ENCODE measurements around the gene TIMD4.

TIMD4 gene

DNA sequence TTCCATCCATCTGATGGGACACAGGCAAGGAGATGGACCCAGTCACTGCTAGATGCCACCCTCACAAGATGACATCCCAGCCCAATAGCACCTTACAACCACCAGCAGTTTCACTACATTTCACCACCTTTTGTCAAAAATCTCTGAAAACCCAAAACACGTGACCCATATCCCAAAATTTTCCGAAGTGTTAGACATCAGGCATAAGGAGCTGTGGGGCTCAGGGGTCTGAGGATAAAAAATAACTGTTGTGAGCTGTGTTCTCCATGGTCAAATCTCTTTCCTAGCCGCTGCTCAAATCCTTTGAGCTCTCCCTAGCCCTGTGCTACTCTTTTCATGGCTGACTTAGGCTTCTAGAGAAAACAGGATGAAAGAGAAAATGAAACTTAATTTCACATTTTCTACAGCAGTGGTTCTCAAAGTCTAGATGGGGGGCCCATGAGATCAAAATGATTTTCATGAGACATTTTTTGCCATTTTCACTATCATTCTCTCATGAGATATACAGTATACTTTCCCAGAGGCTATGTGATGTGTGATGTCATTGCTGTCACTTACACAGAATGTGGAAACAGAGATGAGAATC lies 40.7 kb downstream of the TIMD4 start:
- DNase-seq (ENCODE audit: insufficient read length, low spot score), result no peak
- no peak for FAIRE-seq

DNA sequence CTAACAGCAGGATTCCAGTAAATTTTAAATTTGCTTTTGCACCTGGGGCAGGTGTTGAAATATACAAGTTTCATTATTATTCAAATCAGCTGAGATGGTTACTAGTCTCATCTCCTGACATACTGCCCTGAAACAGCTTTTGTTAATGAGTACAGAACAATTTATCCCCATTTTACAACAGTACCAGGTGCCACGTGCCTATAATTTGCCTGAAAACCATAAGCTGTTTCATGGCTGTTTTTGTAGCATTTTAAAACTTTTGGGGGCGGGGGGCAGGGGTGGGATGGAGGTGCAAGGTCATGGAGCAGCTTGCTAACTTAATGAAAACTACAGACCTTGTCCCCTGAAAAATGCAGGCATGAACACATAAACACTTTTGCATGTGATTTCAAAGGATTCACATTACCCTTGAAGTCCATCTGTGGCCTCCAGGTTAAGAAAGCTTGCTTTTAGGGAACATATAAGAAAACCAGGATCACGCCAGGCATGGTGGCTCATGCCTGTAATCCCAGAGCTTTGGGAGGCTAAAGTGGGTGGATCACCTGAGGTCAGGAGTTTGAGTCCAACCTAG lies 42.1 kb downstream of the TIMD4 start:
- FAIRE-seq (no peak), DNase-seq (ENCODE audit: insufficient read length, low spot score) (no peak)

DNA sequence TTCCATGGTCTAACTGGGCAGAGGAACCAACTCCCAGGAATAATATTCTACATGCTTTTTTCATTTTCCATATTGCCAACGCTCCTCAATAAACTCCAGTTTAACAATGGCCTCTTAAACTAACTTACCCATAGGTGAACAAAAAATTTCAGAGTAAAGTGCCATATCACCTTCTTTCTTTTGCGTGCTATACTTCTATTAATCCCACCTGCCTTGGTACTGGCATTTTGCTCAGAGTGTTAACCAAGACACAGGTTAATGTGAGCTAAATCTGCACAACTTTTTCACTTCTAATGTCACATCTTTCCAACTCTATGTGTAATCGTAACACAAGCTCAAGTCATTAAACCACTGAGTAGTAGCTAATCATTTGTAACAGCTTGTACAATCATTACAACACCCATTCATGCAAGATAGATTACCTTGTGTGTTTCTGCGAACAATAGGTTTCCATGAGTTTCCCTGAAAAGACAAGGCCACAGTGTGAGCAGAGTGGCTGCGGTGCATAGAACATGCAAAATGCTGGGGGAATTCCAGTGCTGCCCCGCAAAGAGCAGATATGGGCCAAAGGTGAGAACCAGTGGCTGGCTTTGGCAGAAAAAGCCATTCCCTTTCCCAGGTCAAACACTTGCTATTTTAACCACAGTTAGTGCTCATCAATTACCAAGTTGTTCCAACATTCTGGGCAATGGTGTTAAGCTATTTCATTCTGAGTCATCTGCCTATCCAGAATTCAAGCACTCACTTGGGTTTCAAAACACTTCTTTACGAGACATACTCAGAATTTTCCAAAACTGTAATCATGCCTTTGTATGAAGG lies 42.8 kb downstream of the TIMD4 start:
- FAIRE-seq, result no peak
- no peak for DNase-seq (ENCODE audit: insufficient read length, low spot score)

DNA sequence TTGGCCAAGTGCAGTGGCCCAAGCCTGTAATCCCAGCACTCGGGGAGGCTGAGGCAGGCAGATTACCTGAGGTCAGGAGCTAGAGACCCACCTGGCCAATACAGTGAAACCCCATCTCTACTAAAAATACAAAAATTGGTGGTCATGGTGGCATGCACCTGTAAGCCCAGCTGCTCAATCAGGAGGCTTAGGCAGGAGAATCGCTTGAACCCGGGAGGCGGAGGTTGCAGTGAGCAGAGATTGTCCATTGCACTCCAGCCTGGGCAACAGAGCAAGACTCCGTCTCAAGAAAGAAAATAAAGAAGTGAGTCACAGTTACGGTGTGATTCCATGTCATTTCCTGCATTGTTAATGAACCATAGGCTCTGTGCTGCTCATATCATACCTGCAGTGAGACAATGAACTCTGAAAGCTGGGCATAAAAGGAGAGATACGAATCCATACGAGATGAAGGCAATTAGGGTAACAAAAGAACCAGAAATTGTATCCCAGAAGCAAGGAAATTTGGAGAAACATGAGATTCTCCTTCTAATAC lies 44.6 kb downstream of the TIMD4 start:
- no peak for FAIRE-seq
- no peak for DNase-seq (ENCODE audit: insufficient read length, low spot score)

DNA sequence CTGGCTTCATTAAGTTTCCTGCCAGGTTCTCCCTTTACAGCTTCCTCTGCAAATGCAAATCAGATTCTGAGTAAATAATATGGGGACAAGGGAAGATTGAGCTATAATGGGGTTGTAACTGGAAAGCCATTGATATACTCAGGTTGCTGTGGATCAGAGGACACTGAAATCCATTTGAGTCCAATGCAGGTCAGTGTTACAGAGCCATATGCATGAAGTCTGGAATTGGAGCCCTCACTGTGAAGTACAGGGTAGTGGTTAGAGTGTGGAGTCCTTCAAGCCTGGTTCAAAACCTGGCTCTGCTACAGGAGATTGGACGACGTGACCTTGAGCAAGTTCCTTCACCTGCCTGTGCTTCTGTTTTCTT lies 48.7 kb downstream of the TIMD4 start:
- no peak for FAIRE-seq
- DNase-seq (ENCODE audit: insufficient read length, low spot score), result no peak

DNA sequence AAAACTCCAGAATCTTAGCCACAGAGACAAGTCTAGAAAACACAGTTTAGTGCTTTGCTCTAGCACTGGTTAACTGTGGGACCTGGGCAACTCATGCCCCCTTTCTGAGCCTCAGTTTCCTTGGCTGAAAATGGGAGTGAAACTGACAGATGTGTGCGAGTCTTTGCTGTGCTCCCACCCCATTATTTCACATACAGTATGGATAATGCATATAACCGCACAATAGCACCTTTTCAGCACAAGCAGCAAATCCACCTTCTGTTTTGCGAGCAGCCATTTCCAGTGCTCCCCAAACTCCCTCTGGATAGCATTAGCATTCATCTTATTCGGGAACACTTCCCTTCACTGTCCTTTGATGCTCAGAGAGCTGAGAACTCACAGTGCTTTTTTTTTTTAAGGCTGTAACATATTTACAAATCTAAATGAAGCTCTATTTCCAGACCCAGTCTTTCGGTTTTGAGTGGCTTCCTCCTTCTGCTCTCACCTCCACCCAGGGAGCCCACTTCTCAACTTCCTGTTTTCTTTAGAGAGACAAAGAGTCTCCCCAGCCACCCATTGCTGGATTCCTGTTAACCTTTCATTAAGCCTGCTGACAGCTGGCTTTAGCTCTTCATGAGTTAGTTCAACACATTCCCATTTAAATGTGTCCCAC lies 49.2 kb downstream of the TIMD4 start:
- DNase-seq (ENCODE audit: insufficient read length, low spot score), result no peak
- FAIRE-seq, result no peak

DNA sequence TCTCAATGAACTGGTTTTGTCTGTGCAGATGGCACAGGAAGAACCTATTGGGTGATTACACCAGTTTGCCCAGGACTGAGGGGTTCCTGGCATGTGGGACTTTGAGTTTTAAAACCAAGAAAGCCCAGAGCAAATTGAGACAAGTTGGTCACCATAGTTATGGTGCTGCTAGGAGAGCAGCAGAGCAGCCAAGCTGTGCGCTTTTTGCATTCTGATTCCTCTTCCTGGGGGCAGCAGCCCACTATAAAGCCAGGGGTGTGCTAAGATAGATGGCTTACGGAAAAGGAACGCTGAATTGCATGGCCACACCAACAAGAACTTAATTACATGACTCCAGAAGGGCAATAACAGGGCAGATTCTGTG lies 49.7 kb downstream of the TIMD4 start:
- FAIRE-seq, result no peak

DNA sequence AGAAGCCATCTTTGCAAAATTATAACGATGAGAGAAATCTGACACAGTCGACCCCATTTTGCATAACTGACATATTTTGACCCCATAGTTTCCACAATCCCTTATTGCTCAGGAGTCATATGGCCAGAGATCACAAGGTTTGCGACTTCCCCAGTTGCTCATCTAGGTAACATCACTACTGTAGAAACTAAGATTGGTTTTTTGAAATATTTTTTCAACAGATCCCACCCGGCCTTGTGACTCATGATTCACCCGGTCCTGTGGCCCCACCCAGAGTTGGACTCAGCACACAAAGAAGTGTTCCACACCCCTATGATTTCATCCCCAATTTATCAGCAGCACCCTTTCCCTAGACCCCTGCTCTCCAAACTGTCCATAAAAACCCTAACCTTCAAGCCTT lies 50.2 kb downstream of the TIMD4 start:
- FAIRE-seq (no peak), DNase-seq (ENCODE audit: insufficient read length, low spot score) (no peak)

More for the DNA sequence above, 49.7 kb downstream of the TIMD4 start:
- no peak for DNase-seq (ENCODE audit: insufficient read length, low spot score)

DNA sequence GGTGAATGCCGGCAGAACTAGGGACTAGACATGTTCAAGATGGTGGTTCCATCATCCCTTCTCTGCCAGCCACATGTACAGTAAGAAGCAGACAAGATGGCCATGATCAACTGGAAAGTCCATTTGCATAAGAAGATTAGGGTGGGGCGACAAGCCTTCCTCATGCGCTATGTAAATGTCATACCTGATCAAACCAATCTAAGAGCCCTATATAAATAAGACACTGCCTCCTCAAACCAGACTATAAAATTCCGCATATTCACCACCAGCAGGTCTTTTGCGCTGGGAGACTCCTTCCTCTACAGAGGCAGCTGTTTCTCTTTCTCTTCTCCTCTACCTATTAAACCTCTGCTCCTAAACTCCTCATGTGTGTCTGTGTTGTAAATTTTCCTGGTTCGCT lies 53.8 kb downstream of the TIMD4 start:
- FAIRE-seq (no peak), DNase-seq (ENCODE audit: insufficient read length, low spot score) (no peak)

DNA sequence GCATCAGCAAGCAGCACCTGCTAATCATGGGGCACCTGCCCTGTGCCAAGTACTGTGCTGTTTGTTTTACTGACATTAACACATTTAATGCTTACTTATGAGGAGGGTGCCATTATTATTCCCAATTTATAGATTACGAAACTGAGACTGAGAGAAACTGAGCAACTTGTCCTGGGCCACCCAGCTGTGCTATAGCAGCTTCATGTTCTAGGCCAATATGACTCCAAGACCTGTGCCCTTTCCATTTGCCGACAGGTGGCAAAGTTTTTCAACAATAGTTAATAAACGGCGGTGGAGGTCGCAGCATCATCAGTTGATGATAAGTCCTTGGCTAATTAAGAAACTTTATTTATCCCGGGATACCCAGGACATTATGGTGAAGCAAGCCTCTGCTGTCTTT lies 55.4 kb downstream of the TIMD4 start:
- FAIRE-seq (no peak), DNase-seq (ENCODE audit: insufficient read length, low spot score) (no peak)

DNA sequence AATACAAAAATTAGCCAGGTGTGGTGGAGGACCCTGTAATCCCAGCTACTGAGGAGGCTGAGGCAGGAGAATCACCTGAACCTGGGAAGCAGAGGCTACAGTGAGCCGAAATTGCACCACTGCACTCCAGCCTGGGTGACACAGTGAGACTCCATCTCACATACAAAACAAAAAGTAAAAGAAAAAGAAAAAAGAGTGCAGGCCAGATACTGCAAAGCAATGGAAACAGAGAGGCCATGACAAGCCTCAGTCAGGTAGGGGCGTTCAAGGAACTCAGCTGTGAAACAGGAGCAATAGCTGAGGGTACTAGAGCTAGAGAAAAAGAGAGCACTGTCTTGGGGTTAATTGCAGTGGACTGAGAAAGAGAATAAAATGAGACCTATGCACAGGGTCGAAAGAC lies 56.2 kb downstream of the TIMD4 start:
- FAIRE-seq (no peak), DNase-seq (ENCODE audit: insufficient read length, low spot score) (no peak)

DNA sequence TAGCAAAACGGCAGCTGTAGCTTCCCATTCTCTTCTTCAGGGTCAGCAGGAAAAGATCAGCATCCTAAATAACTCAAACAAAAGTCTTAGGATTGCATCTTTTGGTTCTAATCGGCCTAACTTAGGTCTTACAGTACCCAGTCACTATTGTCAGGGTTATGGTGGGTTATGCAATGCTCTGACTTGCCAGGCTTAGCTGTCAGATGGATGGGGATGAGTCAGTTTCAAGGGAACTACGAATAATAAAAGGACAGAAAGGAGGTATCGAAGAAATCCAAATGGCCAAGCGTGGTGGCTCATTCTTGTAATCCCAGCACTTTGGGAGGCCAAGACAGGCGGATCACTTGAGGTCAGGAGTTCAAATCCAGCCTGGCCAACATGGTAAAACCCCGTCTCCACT lies 66.5 kb downstream of the TIMD4 start:
- FAIRE-seq (no peak), DNase-seq (ENCODE audit: insufficient read length, low spot score) (no peak)

DNA sequence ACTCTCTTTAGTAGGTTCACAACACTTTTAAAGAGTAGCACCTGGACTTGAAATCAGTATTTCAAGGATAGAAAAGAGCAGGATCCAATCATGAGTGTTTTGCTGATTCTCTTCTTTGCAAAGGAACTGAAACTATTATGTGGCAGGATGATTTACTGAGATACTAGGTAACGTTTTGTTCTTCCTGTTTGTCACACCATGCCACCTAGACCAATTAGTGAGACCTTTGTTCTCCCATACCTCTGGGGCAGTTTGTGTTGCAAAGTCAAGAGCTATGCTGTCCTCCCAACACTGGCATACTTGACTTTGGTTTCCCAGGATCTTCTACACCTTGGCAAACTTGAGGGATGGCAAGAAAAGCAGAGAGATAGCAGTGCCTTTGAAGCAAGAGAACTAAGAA lies 69.5 kb downstream of the TIMD4 start:
- FAIRE-seq, result no peak

DNA sequence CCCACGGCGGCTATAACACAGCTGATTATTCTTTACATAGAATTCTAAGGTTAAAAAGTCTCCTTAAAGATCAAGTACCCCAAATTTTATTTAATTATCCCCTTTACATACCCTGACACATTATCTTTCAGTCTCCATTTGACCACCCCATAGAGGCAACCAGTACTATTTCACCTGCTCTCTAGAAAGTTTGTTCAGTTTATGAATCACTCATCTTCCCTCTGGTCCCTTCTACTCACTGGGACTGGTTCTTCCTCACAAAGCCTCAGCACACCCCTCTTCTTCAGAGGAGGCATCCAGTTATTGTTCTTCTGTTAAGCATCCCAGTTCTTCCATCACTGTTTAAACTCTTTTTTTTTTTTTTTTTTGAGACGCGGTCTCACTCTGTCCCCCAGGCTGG lies 70.2 kb downstream of the TIMD4 start:
- FAIRE-seq (no peak), DNase-seq (ENCODE audit: insufficient read length, low spot score) (no peak)

More for the DNA sequence above, 69.5 kb downstream of the TIMD4 start:
- DNase-seq (ENCODE audit: insufficient read length, low spot score), result no peak

DNA sequence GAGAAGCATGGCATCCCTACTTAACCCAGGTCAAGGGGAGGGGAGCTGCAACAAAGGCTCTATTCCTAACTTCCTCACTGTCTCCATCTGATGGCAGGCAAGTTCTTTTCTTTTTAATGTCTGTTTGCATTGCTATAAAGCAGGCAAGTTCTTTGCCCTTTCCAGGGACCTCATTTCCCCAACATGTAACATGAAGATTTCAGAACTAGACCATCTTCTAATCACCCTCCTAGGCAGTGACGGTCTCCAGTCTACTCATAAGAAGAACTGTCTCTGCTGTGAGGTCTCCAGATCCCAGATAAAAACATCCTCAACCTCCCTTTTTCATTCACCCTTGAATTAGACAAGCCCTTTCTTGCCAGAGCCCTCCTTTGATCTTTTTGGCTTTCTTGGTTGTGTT lies 70.8 kb downstream of the TIMD4 start:
- DNase-seq (ENCODE audit: insufficient read length, low spot score), result no peak
- no peak for FAIRE-seq

DNA sequence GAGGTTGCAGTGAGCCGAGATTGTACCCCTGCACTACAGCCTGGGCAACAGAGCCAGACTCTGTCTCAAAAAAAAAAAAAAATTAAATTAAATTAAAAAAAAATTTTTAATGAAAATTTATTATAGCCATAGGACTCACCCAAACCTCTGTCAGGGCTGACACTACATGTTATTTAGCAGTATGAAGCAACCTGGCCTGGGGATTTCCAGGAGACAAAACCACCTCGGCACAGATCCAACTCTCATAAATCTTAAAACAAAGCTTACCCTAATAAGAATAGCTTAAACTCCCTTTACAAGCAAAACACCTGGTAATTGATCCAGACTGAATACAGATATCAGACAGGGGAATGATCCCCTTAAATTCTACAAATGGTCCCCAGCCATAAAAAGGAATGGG lies 74.5 kb downstream of the TIMD4 start:
- DNase-seq (ENCODE audit: insufficient read length, low spot score), result no peak
- FAIRE-seq, result no peak

DNA sequence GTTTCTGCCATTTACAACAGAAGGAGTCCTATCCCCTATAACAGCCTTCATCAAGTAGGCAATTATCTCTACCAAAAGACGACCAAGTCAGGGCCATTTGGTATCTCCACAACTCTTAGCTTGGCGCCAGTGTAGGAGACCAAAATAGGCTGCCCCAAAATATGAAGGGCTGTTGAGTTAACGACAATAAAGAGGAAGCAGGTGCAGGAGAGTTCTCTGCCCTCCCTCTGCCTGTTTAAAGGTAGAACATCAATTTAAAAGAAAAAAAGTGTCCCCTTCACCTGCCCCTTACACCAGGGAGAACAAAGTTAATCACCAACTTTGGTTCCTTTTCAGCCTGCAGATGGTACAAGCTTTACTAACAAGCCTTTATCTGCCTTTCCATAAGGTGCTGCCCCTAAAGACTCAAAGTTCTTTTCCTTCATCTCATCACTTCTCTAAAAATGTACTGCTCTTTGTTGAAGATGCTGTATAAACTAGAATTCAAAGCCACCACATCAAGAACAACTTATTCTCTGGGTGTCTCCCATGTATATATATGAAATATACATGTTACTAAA lies 79.6 kb downstream of the TIMD4 start:
- no peak for DNase-seq (ENCODE audit: insufficient read length, low spot score)
- FAIRE-seq, result no peak

DNA sequence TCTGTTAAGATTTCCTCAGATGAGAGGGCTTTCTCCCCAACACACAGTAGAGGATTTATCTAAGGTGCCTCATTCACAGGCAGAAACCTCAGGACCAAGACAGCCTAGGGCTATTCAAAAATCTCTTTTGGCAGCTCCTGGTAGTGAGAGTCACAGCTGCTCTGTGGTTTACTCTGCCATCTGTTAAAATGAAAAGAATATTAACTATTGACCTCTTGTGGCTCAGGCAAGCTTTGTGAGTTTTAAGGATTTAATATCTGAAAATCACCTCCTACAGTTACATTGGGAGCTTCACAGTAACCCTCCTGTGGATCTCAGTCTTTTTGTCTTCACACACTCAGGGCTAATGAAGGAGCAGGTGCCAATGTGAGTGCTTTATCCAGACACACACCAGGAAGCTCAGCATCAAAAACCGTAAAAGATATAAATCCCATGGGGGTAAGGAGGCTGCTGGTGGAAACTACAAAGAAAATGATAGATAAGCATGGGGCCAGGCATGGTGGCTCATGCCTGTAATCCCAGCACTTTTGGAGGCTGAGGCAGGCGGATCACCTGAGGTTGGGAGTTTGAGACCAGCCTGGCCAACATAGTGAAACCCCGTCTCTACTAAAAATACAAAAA lies 83.3 kb downstream of the TIMD4 start:
- FAIRE-seq, result no peak
- no peak for DNase-seq (ENCODE audit: insufficient read length, low spot score)

DNA sequence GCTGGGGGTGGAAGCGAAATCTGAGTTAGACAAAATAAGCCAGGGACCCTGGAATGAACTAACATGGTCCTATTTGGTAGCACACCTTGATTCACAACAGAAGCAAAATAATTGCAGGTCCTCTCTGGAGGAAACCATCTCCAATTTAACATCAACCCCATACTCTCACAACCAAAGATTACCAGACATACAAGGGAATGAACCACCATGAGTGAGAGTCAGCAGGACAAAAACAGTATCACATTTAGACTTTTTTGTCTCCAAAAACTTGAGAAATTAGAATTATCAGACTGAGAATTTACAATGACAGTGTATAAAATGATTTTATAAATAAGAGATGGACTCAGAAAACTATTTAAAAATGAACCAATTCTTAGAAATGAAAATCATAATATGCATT lies 91.8 kb downstream of the TIMD4 start:
- FAIRE-seq (no peak), DNase-seq (ENCODE audit: insufficient read length, low spot score) (no peak)

DNA sequence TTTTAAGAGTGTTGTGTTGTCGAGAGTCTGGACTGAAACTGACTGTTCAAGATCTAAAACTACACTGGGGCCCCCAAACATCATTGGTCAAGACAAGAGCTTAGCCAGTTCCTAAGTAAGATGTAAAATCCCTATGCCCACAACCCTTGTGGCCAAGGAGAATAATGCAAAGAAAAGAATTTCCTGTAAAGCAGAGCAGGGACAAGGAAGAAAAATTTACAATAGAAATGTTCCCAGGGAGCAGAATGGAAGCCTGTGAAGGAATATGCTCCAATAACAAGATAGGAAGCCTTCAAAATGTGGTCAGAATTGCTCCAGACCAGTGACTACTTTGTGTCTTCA lies 92.6 kb downstream of the TIMD4 start:
- FAIRE-seq (no peak), DNase-seq (ENCODE audit: insufficient read length, low spot score) (no peak)
